Effector memory CD4-positive, alpha-beta T cell (primary cell): Measurements from ENCODE around the gene SLC5A1.

ENCODE experiments used
- DNase-seq, 3 donors: peaks; one replicate each; pipeline ENCODE4 v3.0.0-alpha.2; 2020
- H3K27ac ChIP-seq: 2 replicates; pipeline ENCODE4 v1.7.0; 2013; ENCODE audit warnings: mild to moderate bottlenecking, low read length, moderate library complexity; ENCODE audit not compliant: insufficient read depth, poor library complexity, severe bottlenecking
- H3K27me3 ChIP-seq: replicated peaks from 2 replicates; pipeline ENCODE4 v1.7.0; 2013; ENCODE audit warnings: mild to moderate bottlenecking, low read length; ENCODE audit not compliant: insufficient read depth, control insufficient read depth, poor library complexity, severe bottlenecking
- H3K36me3 ChIP-seq: 2 replicates; pipeline ENCODE4 v1.7.0; 2013; ENCODE audit warnings: mild to moderate bottlenecking, low read length, moderate library complexity; ENCODE audit not compliant: control insufficient read depth, insufficient read depth
- H3K4me1 ChIP-seq: 2 replicates; pipeline ENCODE4 v1.7.0; 2013; ENCODE audit warnings: low read length, mild to moderate bottlenecking; ENCODE audit not compliant: control insufficient read depth, insufficient read depth, poor library complexity, severe bottlenecking
- H3K4me3 ChIP-seq: 2 replicates; pipeline ENCODE4 v1.7.0; 2013; ENCODE audit warnings: low read length, low read depth, mild to moderate bottlenecking; ENCODE audit not compliant: insufficient read depth, poor library complexity, severe bottlenecking
- H3K9me3 ChIP-seq: 2 replicates; pipeline ENCODE4 v1.7.0; 2013; ENCODE audit warnings: mild to moderate bottlenecking, low read length, moderate library complexity; ENCODE audit not compliant: control insufficient read depth

Gene SLC5A1

GRCh38 chr22:32021716-32022115 lies 21.3 kb upstream of the SLC5A1 start:
- no peak for DNase-seq
- no peaks in the 10 kb centered on the region for H3K36me3 ChIP-seq
- no peaks in the 10 kb centered on the region for H3K9me3 ChIP-seq
- H3K27me3 ChIP-seq: no peaks in the 10 kb centered on the region
- H3K27ac ChIP-seq: no peak overlapping the region
- H3K4me3 ChIP-seq: no peak overlapping the region
- no peaks in the 10 kb centered on the region for H3K4me1 ChIP-seq

GRCh38 chr22:32023251-32023827 lies 19.7 kb upstream of the SLC5A1 start:
- no peak overlapping the region for H3K27ac ChIP-seq
- H3K4me1 ChIP-seq: no peaks in the 10 kb centered on the region
- no peaks in the 10 kb centered on the region for H3K36me3 ChIP-seq
- H3K9me3 ChIP-seq: no peaks in the 10 kb centered on the region
- H3K27me3 ChIP-seq: no peaks in the 10 kb centered on the region
- no peak overlapping the region for H3K4me3 ChIP-seq
- DNase-seq: no peak

GRCh38 chr22:32024796-32025195 lies 18.3 kb upstream of the SLC5A1 start:
- no peak for DNase-seq
- H3K4me1 ChIP-seq: no peaks in the 10 kb centered on the region
- no peak overlapping the region for H3K4me3 ChIP-seq
- H3K9me3 ChIP-seq: no peaks in the 10 kb centered on the region
- no peaks in the 10 kb centered on the region for H3K36me3 ChIP-seq
- no peak overlapping the region for H3K27ac ChIP-seq
- no peaks in the 10 kb centered on the region for H3K27me3 ChIP-seq

- no peak for DNase-seq
- Histone ChIP-seq H3K9me3 (no peaks in the 10 kb centered on the region), H3K27ac (no peak overlapping the region), H3K4me3 (no peak overlapping the region), H3K27me3 (no peaks in the 10 kb centered on the region), H3K4me1 (no peaks in the 10 kb centered on the region), H3K36me3 (no peaks in the 10 kb centered on the region)
These were observed 12.4 kb upstream of the SLC5A1 start for GRCh38 chr22:32030518-32031247.

- Histone ChIP-seq H3K9me3 (no peaks in the 10 kb centered on the region), H3K4me3 (no peak overlapping the region), H3K27me3 (no peaks in the 10 kb centered on the region), H3K4me1 (no peaks in the 10 kb centered on the region), H3K36me3 (no peaks in the 10 kb centered on the region), H3K27ac (no peak overlapping the region)
- no peak for DNase-seq
These were observed 11.6 kb upstream of the SLC5A1 start for GRCh38 chr22:32031466-32031865.

GRCh38 chr22:32034275-32034674 lies 8.8 kb upstream of the SLC5A1 start:
- no peak for DNase-seq
- Histone ChIP-seq H3K27me3 (no peaks in the 10 kb centered on the region), H3K27ac (no peak overlapping the region), H3K36me3 (no peaks in the 10 kb centered on the region), H3K4me1 (no peaks in the 10 kb centered on the region), H3K4me3 (no peak overlapping the region), H3K9me3 (no peaks in the 10 kb centered on the region)

- no peak for DNase-seq
- peaks cover 5% of the 10 kb centered on the region for H3K27me3 ChIP-seq
- no peaks in the 10 kb centered on the region for H3K4me1 ChIP-seq
- H3K4me3 ChIP-seq: no peak overlapping the region
- H3K27ac ChIP-seq: no peak overlapping the region
- no peaks in the 10 kb centered on the region for H3K36me3 ChIP-seq
- no peaks in the 10 kb centered on the region for H3K9me3 ChIP-seq
These were observed 5.8 kb upstream of the SLC5A1 start for GRCh38 chr22:32037236-32037635.

GRCh38 chr22:32040324-32040904 lies 2.6 kb upstream of the SLC5A1 start:
- Histone ChIP-seq H3K27ac (no peak overlapping the region), H3K9me3 (no peaks in the 10 kb centered on the region), H3K36me3 (no peaks in the 10 kb centered on the region), H3K4me1 (no peaks in the 10 kb centered on the region), H3K27me3 (peaks cover 5% of the 10 kb centered on the region), H3K4me3 (no peak overlapping the region)
- DNase-seq: no peak

- no peak overlapping the region for H3K4me3 ChIP-seq
- no peak for DNase-seq
- H3K27ac ChIP-seq: no peak overlapping the region
- H3K36me3 ChIP-seq: no peaks in the 10 kb centered on the region
- peaks cover 5% of the 10 kb centered on the region for H3K27me3 ChIP-seq
- no peaks in the 10 kb centered on the region for H3K4me1 ChIP-seq
- no peaks in the 10 kb centered on the region for H3K9me3 ChIP-seq
These were observed 330 bp downstream of the SLC5A1 start for GRCh38 chr22:32043391-32043790.

- Histone ChIP-seq H3K27me3 (peaks cover 5% of the 10 kb centered on the region), H3K9me3 (no peaks in the 10 kb centered on the region), H3K27ac (no peak overlapping the region), H3K36me3 (no peaks in the 10 kb centered on the region), H3K4me1 (no peaks in the 10 kb centered on the region), H3K4me3 (no peak overlapping the region)
- no peak for DNase-seq
These were observed 1.4 kb downstream of the SLC5A1 start for GRCh38 chr22:32044477-32044876.
